ENCODE measurements around the gene POLR2C.
"Not testable (repeated sequence)": the region's sequence is repeated elsewhere in the genome, so short reads cannot be mapped to it uniquely, and the experiment has no call there.

Gene POLR2C

GRCh38 chr16:57493767-57494166, 31.3 kb downstream of the POLR2C start:
- Histone ChIP-seq H3K9ac (ENCODE audit: low read depth, low read length) (no peak overlapping the region), H3K9me3 (ENCODE audit: control insufficient read depth, insufficient read depth, low read length) (no peaks in the 10 kb centered on the region), H3K4me1 (ENCODE audit: insufficient read depth, low read length) (no peaks in the 10 kb centered on the region), H3K36me3 (ENCODE audit: insufficient read depth, low read length) (no peaks in the 10 kb centered on the region)

- no peaks in the 10 kb centered on the region; the same call in 1 of the 2 replicates for H3K4me1 ChIP-seq (ENCODE audit: insufficient read depth, low read length)
- H3K9me3 ChIP-seq (ENCODE audit: control insufficient read depth, insufficient read depth, low read length), result no peaks in the 10 kb centered on the region
- H3K9ac ChIP-seq (ENCODE audit: low read depth, low read length), result no peak overlapping the region
- H3K36me3 ChIP-seq (ENCODE audit: insufficient read depth, low read length), result no peaks in the 10 kb centered on the region
These were observed 34.6 kb downstream of the POLR2C start for GRCh38 chr16:57497121-57497520.

- Histone ChIP-seq H3K9me3 (ENCODE audit: control insufficient read depth, insufficient read depth, low read length) (no peaks in the 10 kb centered on the region), H3K36me3 (ENCODE audit: insufficient read depth, low read length) (no peaks in the 10 kb centered on the region), H3K4me1 (ENCODE audit: insufficient read depth, low read length) (no peaks in the 10 kb centered on the region; the same call in 1 of the 2 replicates), H3K9ac (ENCODE audit: low read depth, low read length) (no peak overlapping the region)
These were observed 35.6 kb downstream of the POLR2C start for GRCh38 chr16:57498031-57498430.

- H3K36me3 ChIP-seq (ENCODE audit: insufficient read depth, low read length); H3K9me3 ChIP-seq (ENCODE audit: control insufficient read depth, insufficient read depth, low read length); H3K9ac ChIP-seq (ENCODE audit: low read depth, low read length); H3K4me1 ChIP-seq (ENCODE audit: insufficient read depth, low read length): not testable (repeated sequence)
These were observed 37.5 kb downstream of the POLR2C start for GRCh38 chr16:57499941-57500340.

GRCh38 chr16:57500578-57501111, 38.2 kb downstream of the POLR2C start:
- Histone ChIP-seq H3K4me1 (ENCODE audit: insufficient read depth, low read length) (no peaks in the 10 kb centered on the region; the same call in 1 of the 2 replicates), H3K36me3 (ENCODE audit: insufficient read depth, low read length) (no peaks in the 10 kb centered on the region), H3K9me3 (ENCODE audit: control insufficient read depth, insufficient read depth, low read length) (no peaks in the 10 kb centered on the region), H3K9ac (ENCODE audit: low read depth, low read length) (no peak overlapping the region)

GRCh38 chr16:57501492-57501891, 39.0 kb downstream of the POLR2C start:
- no peaks in the 10 kb centered on the region; the same call in 1 of the 2 replicates for H3K4me1 ChIP-seq (ENCODE audit: insufficient read depth, low read length)
- no peak overlapping the region for H3K9ac ChIP-seq (ENCODE audit: low read depth, low read length)
- H3K36me3 ChIP-seq (ENCODE audit: insufficient read depth, low read length), result no peaks in the 10 kb centered on the region
- no peaks in the 10 kb centered on the region for H3K9me3 ChIP-seq (ENCODE audit: control insufficient read depth, insufficient read depth, low read length)

- H3K36me3 ChIP-seq (ENCODE audit: insufficient read depth, low read length), result no peaks in the 10 kb centered on the region
These were observed 39.7 kb downstream of the POLR2C start for GRCh38 chr16:57502048-57502775.

GRCh38 chr16:57503366-57503765, 40.9 kb downstream of the POLR2C start:
- Histone ChIP-seq H3K9me3 (ENCODE audit: control insufficient read depth, insufficient read depth, low read length) (no peaks in the 10 kb centered on the region), H3K36me3 (ENCODE audit: insufficient read depth, low read length) (no peaks in the 10 kb centered on the region), H3K9ac (ENCODE audit: low read depth, low read length) (no peak overlapping the region), H3K4me1 (ENCODE audit: insufficient read depth, low read length) (peaks cover 5% of the 10 kb centered on the region; the same call in 1 of the 2 replicates)

More at GRCh38 chr16:57502048-57502775, 39.7 kb downstream of the POLR2C start:
- no peaks in the 10 kb centered on the region for H3K9me3 ChIP-seq (ENCODE audit: control insufficient read depth, insufficient read depth, low read length)
- H3K9ac ChIP-seq (ENCODE audit: low read depth, low read length), result no peak overlapping the region
- no peaks in the 10 kb centered on the region; the same call in 1 of the 2 replicates for H3K4me1 ChIP-seq (ENCODE audit: insufficient read depth, low read length)

- no peaks in the 10 kb centered on the region for H3K9me3 ChIP-seq (ENCODE audit: control insufficient read depth, insufficient read depth, low read length)
- peaks cover 5% of the 10 kb centered on the region; the same call in 1 of the 2 replicates for H3K4me1 ChIP-seq (ENCODE audit: insufficient read depth, low read length)
- no peak overlapping the region for H3K9ac ChIP-seq (ENCODE audit: low read depth, low read length)
- H3K36me3 ChIP-seq (ENCODE audit: insufficient read depth, low read length), result no peaks in the 10 kb centered on the region
These were observed 41.5 kb downstream of the POLR2C start for GRCh38 chr16:57504001-57504400.

GRCh38 chr16:57504491-57504890, 42.0 kb downstream of the POLR2C start:
- no peaks in the 10 kb centered on the region for H3K36me3 ChIP-seq (ENCODE audit: insufficient read depth, low read length)
- H3K4me1 ChIP-seq (ENCODE audit: insufficient read depth, low read length), result peaks cover 5% of the 10 kb centered on the region; the same call in 1 of the 2 replicates

GRCh38 chr16:57505169-57505568, 42.7 kb downstream of the POLR2C start:
- no peaks in the 10 kb centered on the region for H3K36me3 ChIP-seq (ENCODE audit: insufficient read depth, low read length)
- H3K9ac ChIP-seq (ENCODE audit: low read depth, low read length), result no peak overlapping the region
- H3K4me1 ChIP-seq (ENCODE audit: insufficient read depth, low read length), result peaks cover 5% of the 10 kb centered on the region; the same call in 1 of the 2 replicates
- no peaks in the 10 kb centered on the region for H3K9me3 ChIP-seq (ENCODE audit: control insufficient read depth, insufficient read depth, low read length)

More at GRCh38 chr16:57504491-57504890, 42.0 kb downstream of the POLR2C start:
- Histone ChIP-seq H3K9ac (ENCODE audit: low read depth, low read length) (no peak overlapping the region), H3K9me3 (ENCODE audit: control insufficient read depth, insufficient read depth, low read length) (no peaks in the 10 kb centered on the region)

- H3K36me3 ChIP-seq (ENCODE audit: insufficient read depth, low read length), result no peaks in the 10 kb centered on the region
- H3K4me1 ChIP-seq (ENCODE audit: insufficient read depth, low read length), result peaks cover 5% of the 10 kb centered on the region; the same call in 1 of the 2 replicates
- no peak overlapping the region for H3K9ac ChIP-seq (ENCODE audit: low read depth, low read length)
- H3K9me3 ChIP-seq (ENCODE audit: control insufficient read depth, insufficient read depth, low read length), result no peaks in the 10 kb centered on the region
These were observed 44.9 kb downstream of the POLR2C start for GRCh38 chr16:57507136-57508034.

GRCh38 chr16:57508035-57508425, 45.6 kb downstream of the POLR2C start:
- Histone ChIP-seq H3K36me3 (ENCODE audit: insufficient read depth, low read length) (no peaks in the 10 kb centered on the region), H3K4me1 (ENCODE audit: insufficient read depth, low read length) (peaks cover 6% of the 10 kb centered on the region; the same call in 1 of the 2 replicates), H3K9me3 (ENCODE audit: control insufficient read depth, insufficient read depth, low read length) (no peaks in the 10 kb centered on the region), H3K9ac (ENCODE audit: low read depth, low read length) (no peak overlapping the region)

GRCh38 chr16:57509231-57509923, 46.9 kb downstream of the POLR2C start:
- no peaks in the 10 kb centered on the region for H3K36me3 ChIP-seq (ENCODE audit: insufficient read depth, low read length)
- peaks cover 13% of the 10 kb centered on the region; the same call in 1 of the 2 replicates for H3K4me1 ChIP-seq (ENCODE audit: insufficient read depth, low read length)
- no peak overlapping the region for H3K9ac ChIP-seq (ENCODE audit: low read depth, low read length)
- H3K9me3 ChIP-seq (ENCODE audit: control insufficient read depth, insufficient read depth, low read length), result no peaks in the 10 kb centered on the region
